Coronary artery (tissue), 2 donors: ENCODE data around the gene F10.

Experiments used
- DNase-seq: peaks from one replicate; pipeline ENCODE4 v3.0.0-alpha.2; 2017; ENCODE audit warnings: low spot score
- H3K27ac ChIP-seq, 2 donors: fragments of 200-600 bp; sonication (generic); one replicate each; pipeline ENCODE4 v1.5.1; 2016 to 2019
- H3K4me3 ChIP-seq: fragments of 200-600 bp; sonication (generic); 2 replicates; pipeline ENCODE4 v1.5.1; 2016; ENCODE audit warnings: mild to moderate bottlenecking, moderate library complexity
- CTCF ChIP-seq: fragments of 200-600 bp; sonication (generic); IDR thresholded peaks from one replicate; pipeline ENCODE4 v1.5.1; 2019; ENCODE audit warnings: antibody characterized with exemption

F10 gene

GRCh38 chr13:113122550-113123225 is at the start of gene F10:
TSS of gene F10 (plus strand) at chr13:113122799. CDS start at chr13:113122856, 57 bp downstream.
- H3K4me3 ChIP-seq: peak within 1 kb of the TSS; percentile 65
- peak; percentile 79 for DNase-seq
- peak within 1 kb of the TSS; percentile 41 to 77 for H3K27ac ChIP-seq
- TF ChIP-seq CTCF: no peak

GRCh38 chr13:113073942-113074341 is 48.7 kb upstream of the F10 start:
- no peak overlapping the region for H3K27ac ChIP-seq
- TF ChIP-seq CTCF: no peak
- H3K4me3 ChIP-seq: no peak overlapping the region
- no peak for DNase-seq

GRCh38 chr13:113074401-113074800 is 48.2 kb upstream of the F10 start:
- Histone ChIP-seq H3K27ac (no peak overlapping the region), H3K4me3 (no peak overlapping the region)
- TF ChIP-seq CTCF: no peak
- no peak for DNase-seq

GRCh38 chr13:113074876-113075275 is 47.7 kb upstream of the F10 start:
- DNase-seq: no peak
- no peak overlapping the region for H3K4me3 ChIP-seq
- TF ChIP-seq CTCF: no peak

GRCh38 chr13:113075711-113076110 is 46.9 kb upstream of the F10 start:
- DNase-seq: no peak
- H3K4me3 ChIP-seq: no peak overlapping the region
- TF ChIP-seq CTCF: no peak

More at GRCh38 chr13:113074876-113075275, 47.7 kb upstream of the F10 start:
- H3K27ac ChIP-seq: no peak overlapping the region

GRCh38 chr13:113076681-113077401 is 45.8 kb upstream of the F10 start:
- Histone ChIP-seq H3K4me3 (no peak overlapping the region), H3K27ac (no peak overlapping the region)
- no peak for TF ChIP-seq CTCF
- no peak for DNase-seq

More at GRCh38 chr13:113075711-113076110, 46.9 kb upstream of the F10 start:
- H3K27ac ChIP-seq: no peak overlapping the region

- TF ChIP-seq CTCF: no peak
- Histone ChIP-seq H3K4me3 (no peak overlapping the region), H3K27ac (no peak overlapping the region)
- DNase-seq: no peak
These were observed 45.0 kb upstream of the F10 start for GRCh38 chr13:113077566-113077952.
